Chondrocyte (in vitro differentiated cells): Measurements from ENCODE around the gene STS. TPM values are rescaled to one million over a fixed set of nuclear protein-coding genes. Genes with fewer than 3 reads are reported as not detected.

Experiments used
- DNase-seq: peaks from one replicate; pipeline ENCODE4 v3.0.0; 2021; ENCODE audit warnings: mixed read lengths, low spot score
- H3K27ac Mint-ChIP-seq: one replicate; pipeline ENCODE4 v1.8.0; 2021; ENCODE audit warnings: mild to moderate bottlenecking, moderate library complexity, mixed read lengths; ENCODE audit not compliant: unreplicated experiment
- H3K27me3 Mint-ChIP-seq: 2 replicates; pipeline ENCODE4 v1.8.0; 2021; ENCODE audit warnings: low read depth, mixed read lengths
- H3K36me3 Mint-ChIP-seq: 2 replicates; pipeline ENCODE4 v1.8.0; 2021; ENCODE audit warnings: low read depth, mixed read lengths
- H3K4me1 Mint-ChIP-seq: 2 replicates; pipeline ENCODE4 v1.8.0; 2021; ENCODE audit warnings: low read depth, mild to moderate bottlenecking, mixed read lengths
- H3K4me3 Mint-ChIP-seq: one replicate; pipeline ENCODE4 v1.8.0; 2021; ENCODE audit warnings: mild to moderate bottlenecking, moderate library complexity, mixed read lengths; ENCODE audit not compliant: unreplicated experiment
- H3K9me3 Mint-ChIP-seq: 2 replicates; pipeline ENCODE4 v1.8.0; 2021; ENCODE audit warnings: low read depth, mixed read lengths
- CTCF ChIP-seq: fragments of 200-600 bp; sonication (generic); IDR thresholded peaks from 2 replicates; pipeline ENCODE4 v1.5.0; 2021; ENCODE audit warnings: antibody characterized with exemption, mild to moderate bottlenecking, moderate library complexity
- total RNA-seq: library from RNA; stranded (reverse); gene quantifications from 3 replicates; pipeline ENCODE4 v1.2.1, GENCODE V29; 2021

Gene STS
- total RNA-seq, 1 donor from 2014 or later, result 12.1 TPM

DNA sequence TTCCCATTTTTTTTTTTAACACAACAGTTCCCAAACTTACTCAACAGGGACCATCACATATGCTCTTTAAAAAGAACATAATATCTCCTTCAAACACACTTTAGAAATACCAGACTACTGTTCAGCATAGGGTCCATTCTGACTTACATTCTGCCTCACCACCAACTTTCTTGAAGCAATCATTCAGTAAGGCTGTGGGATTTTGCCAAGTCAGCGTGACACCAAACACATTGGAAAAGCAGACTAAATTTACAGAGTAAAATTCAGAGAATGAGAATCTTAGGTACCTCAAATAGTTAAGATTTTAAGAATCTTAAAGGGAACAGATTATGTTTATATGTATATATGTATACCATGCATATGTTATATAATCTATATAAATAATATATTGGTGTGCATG lies 7.7 kb downstream of the STS start:
- H3K27ac Mint-ChIP-seq, result no peak overlapping the region
- H3K4me3 Mint-ChIP-seq, result no peak overlapping the region
- no peaks in the 10 kb centered on the region for H3K36me3 Mint-ChIP-seq
- H3K9me3 Mint-ChIP-seq, result no peaks in the 10 kb centered on the region
- TF ChIP-seq CTCF, result no peak
- peaks cover 2% of the 10 kb centered on the region for H3K27me3 Mint-ChIP-seq
- no peak for DNase-seq
- peaks cover 13% of the 10 kb centered on the region for H3K4me1 Mint-ChIP-seq

DNA sequence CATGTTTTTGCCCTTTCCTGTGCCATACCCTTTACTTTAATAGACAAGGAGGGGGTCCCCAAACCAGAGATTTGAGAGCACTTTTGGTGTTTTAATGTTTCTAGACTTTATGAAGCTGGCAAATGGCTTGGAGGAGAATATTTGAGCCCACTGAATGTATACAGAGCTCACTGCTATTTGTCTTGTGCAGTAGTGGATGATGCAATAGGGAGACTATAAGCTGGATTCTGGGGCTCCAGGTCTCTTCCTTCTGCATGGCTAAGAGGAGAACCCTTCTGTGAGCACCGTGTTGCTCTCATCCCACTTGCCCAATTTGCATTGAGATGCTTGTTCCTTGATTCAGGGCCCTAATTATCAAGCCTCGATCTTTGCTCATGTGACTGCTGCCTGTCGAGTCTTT lies 9.4 kb downstream of the STS start:
- Mint-ChIP-seq H3K27ac (no peak overlapping the region), H3K4me3 (no peak overlapping the region), H3K27me3 (peaks cover 2% of the 10 kb centered on the region), H3K4me1 (peaks cover 13% of the 10 kb centered on the region), H3K9me3 (no peaks in the 10 kb centered on the region), H3K36me3 (no peaks in the 10 kb centered on the region)
- no peak for DNase-seq
- TF ChIP-seq CTCF, result no peak

DNA sequence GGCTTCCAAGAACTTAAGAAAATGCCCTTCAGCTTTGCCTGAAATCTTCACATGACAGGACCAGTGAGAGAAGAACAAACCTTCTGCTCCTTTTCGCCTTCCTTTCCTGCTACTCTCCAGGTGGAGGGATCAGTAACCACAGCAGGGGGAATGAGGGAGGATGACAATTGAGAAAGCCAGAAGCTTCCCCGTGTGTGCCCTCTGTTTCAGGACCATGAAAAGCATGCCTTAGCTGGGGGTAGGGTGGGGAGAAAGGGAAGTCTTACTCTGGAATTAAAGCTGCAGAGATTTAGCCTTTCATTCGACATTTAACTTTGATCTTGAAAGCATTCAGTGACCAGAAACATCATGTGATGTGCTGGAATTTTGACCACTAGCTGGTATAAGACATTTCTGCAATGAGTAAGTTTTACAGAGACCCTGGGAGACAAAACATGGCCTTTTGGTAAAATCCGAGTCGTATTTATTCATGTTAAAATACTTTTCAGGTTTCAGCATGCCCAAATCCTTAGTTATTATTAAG lies 11.0 kb downstream of the STS start:
- Mint-ChIP-seq H3K9me3 (no peaks in the 10 kb centered on the region), H3K4me3 (no peak overlapping the region), H3K27ac (no peak overlapping the region), H3K4me1 (peaks cover 19% of the 10 kb centered on the region), H3K36me3 (no peaks in the 10 kb centered on the region), H3K27me3 (no peaks in the 10 kb centered on the region)
- no peak for DNase-seq
- TF ChIP-seq CTCF, result no peak

DNA sequence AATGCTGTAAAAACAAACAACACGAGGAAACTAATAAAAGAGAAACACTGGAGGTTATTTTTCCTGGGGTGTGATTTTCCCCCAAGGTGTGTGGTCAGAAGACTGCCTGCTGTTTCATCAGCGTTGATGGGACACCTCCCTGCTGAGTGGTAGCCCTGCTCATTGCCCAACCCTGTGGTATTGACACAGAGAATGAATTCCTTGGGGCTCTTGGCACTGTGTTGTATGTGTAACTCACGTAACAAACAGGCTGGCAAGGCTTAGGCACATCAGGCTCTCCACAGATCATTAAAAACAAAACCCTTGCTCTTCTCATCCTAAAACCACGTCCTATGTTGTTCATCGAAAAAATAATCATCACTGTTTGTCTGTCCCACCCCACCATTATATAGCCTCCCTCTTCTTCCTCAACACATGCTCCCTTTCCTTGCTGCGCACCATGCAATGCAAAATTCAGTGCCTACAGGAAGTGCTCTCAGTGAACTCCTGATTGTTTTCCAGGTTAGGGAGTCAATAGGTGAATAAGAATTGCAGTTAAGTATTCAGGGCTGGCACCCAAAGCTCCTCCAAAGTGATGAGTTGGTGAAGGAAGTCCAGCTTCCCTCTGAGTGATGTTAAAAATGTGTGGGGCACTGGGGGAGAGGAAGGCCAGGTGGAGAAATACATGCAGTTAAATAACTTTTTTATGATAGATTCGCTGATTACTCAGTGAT lies 11.8 kb downstream of the STS start:
- H3K27me3 Mint-ChIP-seq, result no peaks in the 10 kb centered on the region

GRCh38 chrX:7163146-7163677 lies 15.7 kb downstream of the STS start:
- no peaks in the 10 kb centered on the region for H3K36me3 Mint-ChIP-seq
- no peaks in the 10 kb centered on the region for H3K9me3 Mint-ChIP-seq

More for the DNA sequence above, 11.8 kb downstream of the STS start:
- TF ChIP-seq CTCF, result no peak
- Mint-ChIP-seq H3K9me3 (no peaks in the 10 kb centered on the region), H3K36me3 (no peaks in the 10 kb centered on the region), H3K4me1 (peaks cover 27% of the 10 kb centered on the region), H3K27ac (no peak overlapping the region), H3K4me3 (no peak overlapping the region)
- DNase-seq, result no peak

More at GRCh38 chrX:7163146-7163677, 15.7 kb downstream of the STS start:
- TF ChIP-seq CTCF, result no peak
- Mint-ChIP-seq H3K27me3 (no peaks in the 10 kb centered on the region), H3K4me3 (no peak overlapping the region), H3K27ac (peak overlapping the region; percentile 68), H3K4me1 (peaks cover 26% of the 10 kb centered on the region)
- DNase-seq, result no peak
